Tracheal epithelial cell (primary cell): ENCODE results near the gene ZNF329. TPM values are rescaled to one million over a fixed set of nuclear protein-coding genes. Genes with fewer than 3 reads are reported as not detected.

Experiments
- total RNA-seq: library from RNA; depleted of rRNA; stranded (reverse); fragments of >200 nt; gene quantifications from 2 replicates; pipeline ENCODE4 v1.2.1, GENCODE V29; 2014

ZNF329 gene
- total RNA-seq, result 10.1 and 13.6 TPM in 2 replicates

DNA sequence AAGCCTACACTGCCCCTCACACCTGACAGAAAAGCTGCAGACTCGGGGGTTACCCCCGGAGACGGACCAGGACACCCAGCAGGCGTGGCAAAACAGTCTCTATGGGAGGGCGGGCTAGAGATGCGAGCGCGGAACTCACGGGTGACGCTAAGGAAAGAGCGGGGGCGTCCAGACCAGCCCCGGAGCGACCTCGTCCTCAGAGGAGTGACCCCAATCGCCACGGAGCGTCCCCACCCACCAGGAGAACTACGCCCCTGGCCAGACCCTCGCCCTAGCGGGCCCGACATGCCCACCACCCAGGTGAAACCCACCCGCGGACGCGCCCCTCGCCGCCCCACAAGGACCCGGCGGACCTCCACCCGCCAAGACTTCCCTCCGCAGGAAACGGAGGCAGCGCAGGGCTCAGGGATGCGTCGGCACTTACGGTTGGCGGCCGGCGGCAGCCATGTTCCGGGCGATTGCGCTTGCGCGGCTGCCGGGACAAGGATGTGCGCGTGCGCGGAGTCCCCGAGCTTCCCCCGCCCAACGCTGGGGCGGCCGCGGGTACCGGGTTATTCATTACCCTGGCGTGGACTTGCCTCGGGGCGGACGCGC lies at the start of gene ZNF329:
Gene ZNF329, minus strand, starts transcription at position 462 of the 594 bp plus-strand sequence. CDS start 21,286 bp downstream, outside the sequence.

DNA sequence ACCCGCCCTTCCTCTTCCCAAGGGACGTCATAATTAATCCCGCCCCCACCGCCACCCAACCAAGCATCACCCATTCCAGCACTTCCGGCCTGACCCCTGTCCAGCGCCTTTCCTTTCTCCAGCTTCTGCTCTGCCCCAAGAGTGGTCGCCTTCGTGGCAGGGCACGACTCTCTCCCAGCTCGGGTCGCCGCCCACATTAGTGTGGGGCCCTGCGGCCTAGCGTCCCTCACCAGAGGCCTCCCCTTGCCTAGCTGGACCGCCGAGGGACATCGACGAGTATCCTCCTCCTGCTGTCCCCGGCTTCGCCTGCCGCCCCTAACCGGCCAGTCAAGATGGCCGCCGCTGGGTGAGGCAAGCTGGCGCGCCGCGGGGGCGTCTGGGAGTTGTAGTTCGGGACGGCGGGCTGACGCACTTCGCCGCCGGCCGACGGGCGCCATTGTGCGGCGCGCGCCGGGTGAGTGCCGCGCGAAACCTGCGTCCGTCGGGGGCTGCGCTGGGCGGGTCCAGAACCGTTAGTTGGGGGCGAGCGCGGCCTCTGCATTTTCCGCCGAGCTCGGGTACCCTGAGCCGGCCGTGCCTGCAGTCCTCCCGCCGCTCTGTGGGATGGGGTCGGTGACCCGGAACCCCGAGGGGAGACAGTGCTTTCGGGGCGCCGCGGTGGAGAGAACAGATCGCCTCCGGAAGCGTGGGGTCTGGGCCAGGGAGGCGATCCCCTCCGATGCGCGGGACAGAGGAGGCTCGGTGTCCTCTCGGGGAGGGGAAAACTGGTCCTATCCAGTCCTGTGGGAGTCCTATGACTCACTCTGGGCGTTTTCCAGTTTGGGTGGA lies 32.6 kb upstream of the ZNF329 start, which contains the start of gene ZNF274:
Gene ZNF274, plus strand, starts transcription at position 73 of the 828 bp plus-strand sequence. CDS start 905 bp downstream, outside the sequence.

DNA sequence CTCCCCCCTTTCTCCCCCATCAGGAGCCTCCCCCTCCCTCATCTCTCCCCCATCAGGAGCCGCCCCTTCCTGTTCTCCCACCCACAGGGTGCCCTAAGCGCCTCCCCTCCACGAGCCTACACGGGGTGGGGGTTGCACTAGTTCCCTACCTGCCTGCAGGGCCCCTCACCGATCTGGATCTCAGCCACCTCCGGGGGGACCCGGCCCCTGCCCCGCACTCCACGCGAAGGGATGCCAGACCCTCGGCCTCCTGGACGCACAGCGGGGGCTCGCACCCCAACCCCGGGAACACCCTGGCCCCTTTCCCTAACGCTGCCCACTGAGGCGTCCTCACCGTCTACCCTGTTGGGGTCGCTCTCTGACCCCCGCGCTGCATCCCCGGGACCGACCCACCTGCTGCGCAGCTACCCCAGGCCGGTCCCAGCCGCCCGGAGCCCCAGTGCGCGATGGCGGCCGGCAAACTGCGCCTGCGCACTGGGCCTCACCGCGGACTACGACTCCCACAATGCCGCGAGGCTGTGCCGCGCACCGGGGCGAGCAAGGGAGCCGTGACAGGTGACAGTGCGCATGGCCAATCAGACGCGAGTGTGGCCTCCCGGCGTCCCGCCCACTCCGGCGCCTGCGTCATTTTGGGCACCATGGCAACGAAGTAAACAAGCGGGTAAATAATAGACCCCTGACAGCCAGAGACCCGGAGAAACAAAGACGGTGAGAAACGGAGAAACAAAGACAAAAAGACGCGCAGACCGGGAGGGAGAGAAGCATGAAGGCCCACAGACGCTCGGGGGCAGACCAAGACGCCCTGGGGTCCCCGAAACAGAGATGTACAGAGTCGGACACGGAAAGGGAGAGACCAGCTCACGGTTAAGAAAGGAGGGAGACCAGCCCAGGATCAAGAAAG lies 52.6 kb downstream of the ZNF329 start, which contains the start of gene ZSCAN18:
Gene ZSCAN18, minus strand, starts transcription at position 451 of the 901 bp plus-strand sequence. CDS start 7,964 bp downstream, outside the sequence.

Other genes with a start within 250 kb of the ZNF329 start
- gene ZNF417, start 234.2 kb downstream of the ZNF329 start, total RNA-seq, result 8.3 and 9.9 TPM in 2 replicates
- gene ZNF418, start 215.4 kb downstream of the ZNF329 start, total RNA-seq, result 4.9 and 5.1 TPM in 2 replicates
- gene ZNF256, start 203.1 kb downstream of the ZNF329 start, total RNA-seq, result 2.7 and 4.9 TPM in 2 replicates
- gene C19orf18, start 176.3 kb downstream of the ZNF329 start, total RNA-seq, result not detected in 2 replicates
- gene ZNF606, start 148.0 kb downstream of the ZNF329 start, total RNA-seq, result 13.9 and 14.7 TPM in 2 replicates
- under 0.01 TPM in 1 of 2 replicates, not detected in the other for gene ZSCAN1, start 116.8 kb downstream of the ZNF329 start, total RNA-seq
- gene ZNF135, start 91.5 kb downstream of the ZNF329 start, total RNA-seq, result 1.5 and 1.7 TPM in 2 replicates
- 44.1 and 55.2 TPM in 2 replicates for gene ZSCAN18, start 52.6 kb downstream of the ZNF329 start, total RNA-seq
- gene ZNF274, start 32.3 kb upstream of the ZNF329 start, total RNA-seq, result 25.8 and 30.3 TPM in 2 replicates
- gene ZNF544, start 78.1 kb upstream of the ZNF329 start, total RNA-seq, result 58.0 and 70.1 TPM in 2 replicates
- 3.9 and 4.3 TPM in 2 replicates for gene ZNF8, start 128.2 kb upstream of the ZNF329 start, total RNA-seq
- gene ERVK3-1, start 154.6 kb upstream of the ZNF329 start, total RNA-seq, result 25.8 and 30.4 TPM in 2 replicates
- 2.2 and 2.6 TPM in 2 replicates for gene ZSCAN22, start 176.2 kb upstream of the ZNF329 start, total RNA-seq
- gene A1BG, start 202.7 kb upstream of the ZNF329 start, total RNA-seq, result 4.8 TPM in 1 of 2 replicates, not detected in the other
- gene ZNF497, start 212.0 kb upstream of the ZNF329 start, total RNA-seq, result 1.9 and 2.1 TPM in 2 replicates
- 1.9 and 6.6 TPM in 2 replicates for gene ZNF837, start 230.2 kb upstream of the ZNF329 start, total RNA-seq
- gene RPS5, start 236.5 kb upstream of the ZNF329 start, total RNA-seq, result 3,310 and 4,284 TPM in 2 replicates
- gene RNF225, start 244.9 kb upstream of the ZNF329 start, total RNA-seq, result 0.48 and 3.0 TPM in 2 replicates